Loucy (cell line): ENCODE data around the gene SLC9A3.

Source experiments
- H2AFZ ChIP-seq: fragments of 200-600 bp; sonication (generic); 2 replicates; pipeline ENCODE4 v1.6.0; 2016; ENCODE audit warnings: antibody characterized with exemption, mild to moderate bottlenecking, low read length, moderate library complexity
- H3F3A ChIP-seq: fragments of 200-600 bp; 2 replicates; pipeline ENCODE4 v1.6.0; 2016; ENCODE audit warnings: antibody characterized with exemption, low read depth, mild to moderate bottlenecking
- H3K27me3 ChIP-seq: fragments of 200-600 bp; sonication (generic); 2 replicates; pipeline ENCODE4 v1.6.1; 2014; ENCODE audit warnings: low read length, mild to moderate bottlenecking; ENCODE audit not compliant: insufficient read depth, poor library complexity, severe bottlenecking
- H3K36me3 ChIP-seq: fragments of 200-600 bp; sonication (generic); 2 replicates; pipeline ENCODE4 v1.6.1; 2016; ENCODE audit warnings: low read length; ENCODE audit not compliant: insufficient read depth
- H3K4me1 ChIP-seq: fragments of 200-600 bp; sonication (generic); 2 replicates; pipeline ENCODE4 v1.5.1; 2014; ENCODE audit warnings: low read length, mild to moderate bottlenecking; ENCODE audit not compliant: insufficient read depth, poor library complexity, severe bottlenecking
- H3K4me2 ChIP-seq: fragments of 200-600 bp; sonication (generic); 2 replicates; pipeline ENCODE4 v1.6.0; 2014; ENCODE audit warnings: antibody characterized with exemption, low read length, low read depth, mild to moderate bottlenecking; ENCODE audit not compliant: poor library complexity, severe bottlenecking
- H3K4me3 ChIP-seq: fragments of 200-600 bp; sonication (generic); 2 replicates; pipeline ENCODE4 v1.5.1; 2014; ENCODE audit warnings: low read length, mild to moderate bottlenecking, mixed read lengths; ENCODE audit not compliant: poor library complexity, severe bottlenecking
- H3K79me2 ChIP-seq: fragments of 200-600 bp; sonication (generic); 2 replicates; pipeline ENCODE4 v1.6.1; 2014; ENCODE audit warnings: low read length; ENCODE audit not compliant: insufficient read depth
- H3K9ac ChIP-seq: fragments of 200-600 bp; sonication (generic); 2 replicates; pipeline ENCODE4 v1.6.0; 2014; ENCODE audit warnings: mild to moderate bottlenecking, low read depth, low read length, moderate library complexity; ENCODE audit not compliant: poor library complexity, severe bottlenecking
- H3K9me2 ChIP-seq: fragments of 200-600 bp; sonication (generic); replicated peaks from 2 replicates; pipeline ENCODE4 v1.6.1; 2016; ENCODE audit warnings: low read depth, low read length, mixed read lengths
- H3K9me3 ChIP-seq: fragments of 200-600 bp; sonication (generic); 2 replicates; pipeline ENCODE4 v1.6.1; 2014; ENCODE audit warnings: mild to moderate bottlenecking, antibody characterized with exemption, low read length, low read depth; ENCODE audit not compliant: insufficient read depth
- H4K20me1 ChIP-seq: fragments of 200-600 bp; sonication (generic); 2 replicates; pipeline ENCODE4 v1.6.0; 2014; ENCODE audit warnings: antibody characterized with exemption, low read length, mild to moderate bottlenecking; ENCODE audit not compliant: insufficient read depth, poor library complexity, severe bottlenecking
- EZH2phosphoT487 ChIP-seq: fragments of 200-600 bp; IDR thresholded peaks from 2 replicates; pipeline ENCODE4 v1.6.1; 2018; ENCODE audit warnings: antibody characterized with exemption, mild to moderate bottlenecking, moderate library complexity, borderline replicate concordance
- TF ChIP-seq, protein P1 (sequence below): fragments of 200-600 bp; sonication (generic); conservative IDR thresholded peaks from 2 replicates; pipeline ENCODE4 v1.5.1; 2014; ENCODE audit warnings: mild to moderate bottlenecking, antibody characterized with exemption, low read length

SLC9A3 gene

GRCh38 chr5:428219-428618 is 96.0 kb downstream of the SLC9A3 start:
- Histone ChIP-seq H3K4me1 (peaks cover 33% of the 10 kb centered on the region), H3F3A (no peaks in the 10 kb centered on the region), H3K36me3 (no peaks in the 10 kb centered on the region), H3K79me2 (no peaks in the 10 kb centered on the region), H3K4me2 (no peak overlapping the region), H2AFZ (no peak overlapping the region), H3K4me3 (no peak overlapping the region), H3K9me3 (no peaks in the 10 kb centered on the region), H3K27me3 (no peaks in the 10 kb centered on the region), H3K9me2 (no peaks in the 10 kb centered on the region), H4K20me1 (no peaks in the 10 kb centered on the region), H3K9ac (no peak overlapping the region)
- TF ChIP-seq, protein P1, sequence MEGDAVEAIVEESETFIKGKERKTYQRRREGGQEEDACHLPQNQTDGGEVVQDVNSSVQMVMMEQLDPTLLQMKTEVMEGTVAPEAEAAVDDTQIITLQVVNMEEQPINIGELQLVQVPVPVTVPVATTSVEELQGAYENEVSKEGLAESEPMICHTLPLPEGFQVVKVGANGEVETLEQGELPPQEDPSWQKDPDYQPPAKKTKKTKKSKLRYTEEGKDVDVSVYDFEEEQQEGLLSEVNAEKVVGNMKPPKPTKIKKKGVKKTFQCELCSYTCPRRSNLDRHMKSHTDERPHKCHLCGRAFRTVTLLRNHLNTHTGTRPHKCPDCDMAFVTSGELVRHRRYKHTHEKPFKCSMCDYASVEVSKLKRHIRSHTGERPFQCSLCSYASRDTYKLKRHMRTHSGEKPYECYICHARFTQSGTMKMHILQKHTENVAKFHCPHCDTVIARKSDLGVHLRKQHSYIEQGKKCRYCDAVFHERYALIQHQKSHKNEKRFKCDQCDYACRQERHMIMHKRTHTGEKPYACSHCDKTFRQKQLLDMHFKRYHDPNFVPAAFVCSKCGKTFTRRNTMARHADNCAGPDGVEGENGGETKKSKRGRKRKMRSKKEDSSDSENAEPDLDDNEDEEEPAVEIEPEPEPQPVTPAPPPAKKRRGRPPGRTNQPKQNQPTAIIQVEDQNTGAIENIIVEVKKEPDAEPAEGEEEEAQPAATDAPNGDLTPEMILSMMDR = no peak
- no peak for TF ChIP-seq EZH2phosphoT487

DNA sequence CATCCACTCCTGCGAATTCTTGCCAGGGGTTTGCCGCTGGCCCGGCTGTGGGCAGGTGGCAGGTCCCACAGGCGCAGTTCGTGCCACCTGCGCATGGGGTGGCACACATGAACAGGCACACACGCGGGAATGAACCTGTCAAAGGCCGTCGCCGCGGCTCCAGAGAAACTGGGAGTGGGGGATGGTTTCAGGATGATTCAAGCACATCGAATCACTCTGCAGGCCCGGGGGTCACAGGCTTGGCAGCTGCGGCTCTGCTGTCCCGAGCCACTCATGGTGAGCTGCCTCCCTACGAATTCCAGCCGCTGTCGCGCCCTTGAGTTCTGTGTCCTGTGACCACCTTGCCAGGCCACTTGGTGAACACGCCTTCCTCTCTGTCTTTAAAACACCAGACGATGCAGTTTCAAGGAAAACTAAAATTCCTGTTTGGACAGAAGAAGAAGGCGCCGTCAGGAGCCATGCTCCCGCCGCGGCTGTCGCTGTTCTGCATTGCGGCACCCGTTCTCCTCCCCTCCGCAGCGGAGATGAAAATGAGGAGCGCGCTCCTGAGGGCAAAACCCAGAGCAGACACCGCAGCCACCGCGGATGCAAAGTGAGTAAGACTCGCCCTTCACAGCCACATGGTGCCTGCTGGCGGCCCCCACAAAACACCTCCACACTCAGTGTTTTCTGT is 96.7 kb downstream of the SLC9A3 start:
- no peak overlapping the region for H3K4me2 ChIP-seq
- no peaks in the 10 kb centered on the region for H3K79me2 ChIP-seq
- no peaks in the 10 kb centered on the region for H3K27me3 ChIP-seq
- no peaks in the 10 kb centered on the region for H4K20me1 ChIP-seq
- no peaks in the 10 kb centered on the region for H3K9me2 ChIP-seq
- no peak overlapping the region for H3K9ac ChIP-seq
- no peak overlapping the region for H3K4me3 ChIP-seq
- TF ChIP-seq, protein P1 = no peak
- TF ChIP-seq EZH2phosphoT487 = no peak
- H3K9me3 ChIP-seq = no peaks in the 10 kb centered on the region
- H2AFZ ChIP-seq = no peak overlapping the region
- H3F3A ChIP-seq = no peaks in the 10 kb centered on the region
- H3K4me1 ChIP-seq = peaks cover 35% of the 10 kb centered on the region
- H3K36me3 ChIP-seq = no peaks in the 10 kb centered on the region

DNA sequence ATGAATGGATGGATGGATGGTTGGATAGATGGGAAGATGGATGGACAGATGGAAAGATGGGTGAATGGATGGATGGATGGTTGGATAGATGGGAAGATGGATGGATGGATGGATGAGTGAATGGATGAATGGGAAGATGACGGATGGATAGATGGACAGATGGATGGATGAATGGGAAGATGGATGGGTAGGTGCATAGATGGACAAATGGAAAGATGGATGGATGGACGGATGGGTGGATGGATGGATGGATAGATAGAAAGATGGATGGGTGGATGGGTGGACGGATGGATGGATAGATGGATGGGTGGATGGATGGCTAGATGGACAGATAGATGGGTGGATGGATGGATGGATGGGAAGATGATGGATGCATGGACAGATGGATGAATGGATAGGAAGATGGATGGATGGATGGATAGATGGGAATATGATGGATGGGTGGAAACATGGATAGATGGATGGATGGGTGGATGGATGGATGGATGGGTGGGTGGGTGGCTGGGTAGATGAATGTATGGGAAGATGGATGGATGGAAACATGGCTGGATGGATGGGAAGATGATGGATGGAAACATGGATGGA is 97.8 kb downstream of the SLC9A3 start:
- TF ChIP-seq, protein P1 = no peak
- TF ChIP-seq EZH2phosphoT487 = no peak
- Histone ChIP-seq H3K4me2 (no peak overlapping the region), H3K36me3 (no peaks in the 10 kb centered on the region), H3K9ac (no peak overlapping the region), H3K79me2 (no peaks in the 10 kb centered on the region), H3K4me3 (no peak overlapping the region), H3K9me3 (no peaks in the 10 kb centered on the region), H2AFZ (no peak overlapping the region), H3F3A (no peaks in the 10 kb centered on the region), H3K9me2 (no peaks in the 10 kb centered on the region), H3K4me1 (peaks cover 30% of the 10 kb centered on the region), H4K20me1 (no peaks in the 10 kb centered on the region), H3K27me3 (no peaks in the 10 kb centered on the region)
